GM19043 (cell line): Measurements from ENCODE around the gene PIM3.
"Not testable (repeated sequence)": the region's sequence is repeated elsewhere in the genome, so short reads cannot be mapped to it uniquely, and the experiment has no call there.

Experiments used
- ATAC-seq: cut with Tn5 transposase; IDR thresholded peaks from one replicate; pipeline ENCODE4 v1.9.1; 2021; ENCODE audit warnings: low read depth; ENCODE audit not compliant: unreplicated experiment

PIM3 gene

DNA sequence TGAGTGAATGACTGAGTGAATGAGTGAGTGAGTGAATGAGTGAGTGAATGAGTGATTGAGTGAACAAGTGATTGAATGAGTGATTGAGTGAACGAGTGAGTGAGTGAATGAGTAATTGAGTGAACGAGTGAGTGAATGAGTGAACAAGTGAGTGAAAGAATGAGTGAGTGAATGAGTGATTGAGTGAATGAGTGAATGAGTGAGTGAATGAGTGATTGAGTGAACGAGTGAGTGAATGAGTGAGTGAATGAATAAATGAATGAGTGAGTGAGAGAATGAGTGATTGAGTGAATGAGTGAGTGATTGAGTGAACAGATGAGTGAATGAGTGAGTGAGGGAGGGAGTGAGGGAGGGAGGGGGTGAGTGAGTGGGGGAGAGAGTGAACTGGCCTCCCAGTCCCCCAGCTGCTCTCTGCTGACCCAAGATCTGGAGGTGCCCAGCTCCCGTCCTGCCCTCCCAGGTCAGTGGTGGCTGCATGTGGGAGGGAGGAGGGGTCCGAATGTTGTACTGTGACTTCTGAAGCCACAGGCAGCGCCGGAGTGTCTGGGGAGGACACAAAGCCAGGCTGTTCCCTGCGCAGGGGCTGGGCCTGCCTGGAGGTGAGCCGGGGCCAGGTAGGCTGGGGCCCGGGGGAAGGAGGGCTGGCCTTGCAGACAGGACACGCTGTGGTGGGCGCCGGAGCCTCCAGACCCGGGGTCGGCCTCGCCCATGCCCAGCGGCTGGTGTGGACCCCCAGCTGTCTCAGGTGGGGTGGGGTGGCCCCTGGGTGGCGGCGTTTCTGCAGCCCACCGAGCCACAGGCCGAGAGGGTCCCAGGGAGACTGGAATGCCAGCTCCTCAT, 17.8 kb upstream of the PIM3 start:
- ATAC-seq: no peak

DNA sequence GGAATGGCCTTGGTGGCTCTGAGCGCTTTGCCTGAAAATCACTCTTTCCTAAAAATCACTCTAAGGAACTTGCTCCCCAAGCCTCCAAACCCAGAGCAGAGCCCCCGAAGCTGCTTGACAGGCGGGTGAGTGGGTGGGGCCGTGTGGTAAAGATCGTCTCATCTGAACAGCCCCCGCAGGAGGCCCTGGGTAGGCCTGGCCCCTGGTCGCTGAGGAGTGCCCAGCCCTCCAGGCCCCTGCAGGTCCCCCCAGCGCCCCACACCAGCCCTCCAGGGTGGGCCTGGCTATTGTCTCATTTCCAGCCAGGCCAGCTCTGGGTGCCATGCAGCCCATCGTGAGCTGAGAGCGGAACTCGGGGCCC, 17.2 kb upstream of the PIM3 start:
- ATAC-seq: no peak

DNA sequence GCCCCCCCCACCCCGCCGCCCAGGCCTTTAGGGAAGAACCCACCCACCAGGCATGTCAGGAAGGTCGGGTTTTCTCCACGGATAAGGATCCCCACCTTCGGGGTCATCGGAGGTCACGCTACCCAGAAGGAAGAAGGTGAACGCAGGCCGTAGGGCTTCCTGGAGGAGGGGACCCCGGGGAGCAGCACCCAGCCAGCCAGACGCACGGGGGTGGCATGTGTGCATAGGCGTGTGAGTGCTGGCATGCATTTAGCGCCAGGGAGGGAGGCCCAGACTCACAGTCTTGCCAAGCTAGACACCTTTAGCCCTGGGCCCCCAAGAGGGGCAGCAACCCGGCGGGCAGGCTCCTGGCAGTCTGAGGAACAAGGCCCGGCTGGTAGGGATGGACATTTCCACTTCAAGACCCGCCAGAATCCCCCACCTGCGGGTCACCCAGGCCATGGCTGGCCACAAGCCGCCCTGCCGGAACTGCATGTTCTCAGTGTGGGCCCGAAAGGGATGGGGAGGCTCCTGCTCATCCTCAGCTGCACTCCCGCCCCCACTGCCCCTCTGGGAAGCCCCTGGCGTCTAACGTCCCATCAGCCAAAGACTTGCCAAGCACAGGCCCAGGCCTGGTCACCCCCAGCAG, 16.7 kb upstream of the PIM3 start:
- ATAC-seq: no peak

DNA sequence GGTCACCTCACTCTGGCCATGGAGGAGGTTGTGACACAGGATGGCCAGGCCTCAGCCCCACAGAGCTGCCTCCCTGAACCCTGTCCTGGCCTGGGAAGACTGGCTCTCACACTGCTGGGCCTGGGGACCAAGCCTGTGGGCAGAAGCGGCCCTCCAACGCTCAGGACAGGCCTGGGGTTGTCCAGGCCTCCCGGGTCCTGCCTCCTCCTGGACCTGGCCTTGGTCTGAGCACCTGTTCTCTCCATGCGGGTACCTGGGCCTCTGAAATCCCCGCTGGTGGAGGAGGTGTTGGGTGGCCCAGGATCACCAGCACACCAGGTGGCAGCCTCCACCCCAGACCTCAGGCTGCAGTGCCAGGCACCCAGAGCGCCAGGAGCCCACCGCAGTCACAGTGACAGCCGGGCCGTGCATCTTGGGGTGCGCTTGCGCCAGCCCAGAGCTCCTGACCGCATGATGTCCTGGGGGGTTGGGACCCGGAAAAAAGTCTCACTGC, 16.1 kb upstream of the PIM3 start:
- ATAC-seq: no peak

DNA sequence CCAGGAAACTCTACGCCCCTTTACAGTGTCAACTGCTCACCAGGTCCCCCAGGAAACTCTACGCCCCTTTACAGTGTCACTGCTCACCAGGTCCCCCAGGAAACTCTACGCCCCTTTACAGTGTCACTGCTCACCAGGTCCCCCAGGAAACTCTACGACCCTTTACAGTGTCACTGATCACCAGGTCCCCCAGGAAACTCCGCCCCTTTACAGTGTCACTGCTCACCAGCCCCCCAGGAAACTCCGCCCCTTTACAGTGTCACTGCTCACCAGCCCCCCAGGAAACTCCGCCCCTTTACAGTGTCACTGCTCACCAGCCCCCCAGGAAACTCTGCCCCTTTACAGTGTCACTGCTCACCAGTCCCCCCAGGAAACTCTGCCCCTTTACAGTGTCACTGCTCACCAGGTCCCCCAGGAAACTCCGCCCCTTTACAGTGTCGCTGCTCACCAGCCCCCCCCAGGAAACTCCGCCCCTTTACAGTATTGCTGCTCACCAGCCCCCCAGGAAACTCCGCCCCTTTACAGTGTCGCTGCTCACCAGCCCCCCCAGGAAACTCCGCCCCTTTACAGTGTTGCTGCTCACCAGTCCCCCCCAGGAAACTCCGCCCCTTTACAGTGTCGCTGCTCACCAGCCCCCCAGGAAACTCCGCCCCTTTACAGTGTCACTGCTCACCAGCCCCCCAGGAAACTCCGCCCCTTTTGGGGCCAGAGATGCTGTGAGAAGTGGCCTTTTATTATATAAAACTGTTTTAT, 15.4 kb upstream of the PIM3 start:
- not testable (repeated sequence) for ATAC-seq

DNA sequence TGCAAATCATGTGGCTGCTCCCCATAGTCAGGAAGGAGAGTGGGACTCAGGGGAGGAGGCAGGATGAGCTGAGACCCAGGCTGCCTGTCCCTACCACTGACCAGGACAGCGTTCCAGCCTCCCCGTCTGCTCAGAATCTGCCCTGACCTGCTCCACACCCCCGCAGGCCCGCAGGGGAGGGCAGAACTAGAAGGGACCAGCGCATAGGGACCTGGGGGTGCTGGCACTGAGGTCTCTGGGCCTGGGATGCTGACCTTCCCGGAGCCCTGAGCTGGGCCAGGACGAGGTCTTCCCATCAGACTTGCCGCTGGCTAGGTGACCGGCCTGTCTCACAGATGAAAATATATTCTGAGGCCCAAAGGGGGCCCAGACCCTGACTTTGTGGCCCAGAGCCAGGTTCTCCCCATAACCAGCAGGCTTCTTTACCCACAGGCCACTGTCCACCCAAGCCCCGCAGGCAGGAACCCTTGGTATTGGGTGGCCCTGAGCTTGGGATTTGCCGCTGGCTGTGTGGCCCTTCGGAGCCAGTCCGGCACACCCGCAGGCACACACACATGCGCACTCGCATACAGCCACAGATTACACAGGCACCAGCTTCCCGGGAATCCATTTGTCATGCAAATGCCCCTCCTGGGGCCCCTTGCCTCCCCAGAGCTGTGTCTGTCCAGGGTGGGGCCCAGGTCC, 13.8 kb upstream of the PIM3 start:
- ATAC-seq: no peak

DNA sequence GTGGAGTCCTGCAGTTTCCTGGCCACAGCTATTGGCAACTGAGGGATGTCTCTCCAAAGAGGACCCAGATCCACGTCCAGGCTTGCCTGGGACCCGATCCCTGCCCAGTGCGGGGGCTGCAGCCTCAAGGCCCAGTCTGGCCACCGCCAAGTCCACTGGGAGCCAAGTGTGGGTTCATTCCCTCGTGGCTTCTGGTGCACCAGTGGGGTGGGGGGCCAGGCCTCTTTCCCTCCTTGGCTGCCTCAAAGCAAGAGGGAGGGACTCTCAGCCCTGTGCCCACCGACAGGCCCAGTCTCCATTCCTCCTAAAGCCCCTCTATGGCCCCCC, 13.3 kb upstream of the PIM3 start:
- ATAC-seq: no peak

DNA sequence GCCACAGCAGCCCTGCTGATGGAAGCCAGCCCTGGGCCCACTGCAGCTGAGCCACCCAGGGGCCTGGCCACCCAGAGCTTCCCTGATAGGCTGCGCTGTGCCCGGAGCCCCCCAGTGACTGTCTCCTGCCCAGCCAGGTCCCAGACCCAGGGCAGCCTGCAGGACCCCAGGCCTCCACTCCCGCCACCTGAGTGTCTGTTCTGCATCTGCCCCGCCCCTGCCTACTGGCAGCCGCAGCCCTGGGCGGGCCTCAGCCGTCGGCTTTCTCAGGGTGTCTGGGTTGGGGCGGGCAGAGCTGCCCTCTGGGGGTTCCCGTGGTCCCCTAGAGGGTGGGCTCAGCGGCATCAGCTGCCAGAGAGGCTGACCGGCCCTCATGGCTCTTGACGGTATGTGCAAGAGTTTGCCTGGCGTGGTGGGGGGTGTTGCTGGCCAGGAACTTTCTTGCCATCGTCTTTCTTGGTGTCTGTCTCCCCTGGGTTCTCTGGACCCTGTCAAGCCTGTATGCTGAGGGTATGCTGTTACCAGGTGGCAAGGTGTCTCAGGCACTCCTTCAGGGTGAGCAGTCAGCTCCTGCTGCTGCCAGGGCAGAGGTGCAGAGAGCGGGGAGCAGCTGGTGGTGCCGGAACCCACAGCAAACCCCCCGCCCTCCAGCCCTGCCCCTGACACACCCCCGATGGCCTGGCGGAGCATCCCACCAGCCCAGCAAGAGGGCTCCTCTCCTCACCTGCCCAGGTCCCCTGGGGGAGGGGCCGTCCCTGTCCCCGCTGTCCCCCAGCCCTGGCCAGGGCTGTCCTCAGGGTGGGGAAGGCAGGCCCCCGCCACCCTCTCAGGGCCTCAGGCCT, 12.2 kb upstream of the PIM3 start:
- ATAC-seq: no peak

DNA sequence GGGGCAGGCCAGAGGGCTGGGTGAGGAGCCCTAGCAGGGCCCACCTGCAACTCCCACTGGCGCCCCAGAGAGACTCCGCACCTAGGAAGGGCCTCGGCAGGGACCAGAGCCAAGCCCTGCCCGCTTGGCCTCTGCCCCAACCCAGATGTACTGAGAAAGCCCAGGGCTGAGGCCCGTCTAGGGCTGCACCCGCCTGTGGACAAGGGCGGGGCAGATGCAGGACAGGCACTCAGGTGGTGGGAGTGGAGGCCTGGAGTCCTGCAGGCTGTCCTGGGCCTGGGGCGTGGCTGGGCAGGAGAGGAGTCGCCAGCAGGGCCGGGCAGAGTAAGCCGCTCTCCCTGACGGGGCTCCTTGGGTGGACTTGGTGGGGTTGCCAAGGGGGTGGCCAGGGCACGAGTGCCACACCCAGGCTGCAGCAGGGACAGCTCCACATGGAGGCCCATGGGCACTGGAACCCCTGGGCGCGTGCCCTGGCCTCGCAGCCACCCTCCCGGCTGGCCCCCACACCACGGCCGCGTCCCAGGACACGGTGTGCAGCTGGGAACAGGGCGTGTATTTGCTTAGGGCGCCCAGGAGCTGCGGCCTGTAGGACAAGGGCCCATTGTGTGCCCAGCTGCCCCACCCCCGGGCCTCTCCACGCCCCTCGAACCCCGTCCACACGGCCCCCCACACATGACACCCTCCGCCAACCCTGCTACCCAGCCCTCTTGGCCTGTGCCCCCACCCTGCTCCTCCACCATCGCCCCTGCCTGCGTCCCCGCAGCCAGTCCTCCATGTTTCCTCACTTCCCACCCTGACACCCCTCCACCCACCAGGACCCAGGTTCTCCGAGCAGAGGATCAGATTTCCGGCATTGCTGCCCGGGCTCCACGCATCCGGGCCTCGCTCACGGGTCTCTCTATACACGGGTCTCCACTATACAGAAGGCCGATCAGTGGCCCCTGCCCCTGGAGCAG, 11.3 kb upstream of the PIM3 start:
- no peak for ATAC-seq

DNA sequence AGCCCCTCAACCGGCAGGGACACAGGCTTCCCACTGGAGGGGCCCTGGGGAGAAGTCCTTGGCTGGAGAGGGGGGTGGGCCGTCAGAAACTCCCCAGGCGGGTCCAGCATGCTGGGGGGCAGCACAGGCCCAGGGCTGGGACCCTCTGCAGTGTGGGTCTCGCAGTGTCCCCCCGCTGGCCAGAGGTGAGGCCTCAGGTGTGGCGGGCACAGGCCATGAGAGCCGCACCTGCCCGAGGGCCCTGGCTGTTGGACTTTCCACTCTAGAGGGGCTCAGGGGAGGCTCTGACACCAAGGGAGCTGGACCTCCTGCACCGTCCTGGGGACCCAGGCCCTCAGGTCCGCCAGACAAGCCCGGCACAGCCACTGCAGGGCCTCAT, 10.7 kb upstream of the PIM3 start:
- ATAC-seq: no peak

DNA sequence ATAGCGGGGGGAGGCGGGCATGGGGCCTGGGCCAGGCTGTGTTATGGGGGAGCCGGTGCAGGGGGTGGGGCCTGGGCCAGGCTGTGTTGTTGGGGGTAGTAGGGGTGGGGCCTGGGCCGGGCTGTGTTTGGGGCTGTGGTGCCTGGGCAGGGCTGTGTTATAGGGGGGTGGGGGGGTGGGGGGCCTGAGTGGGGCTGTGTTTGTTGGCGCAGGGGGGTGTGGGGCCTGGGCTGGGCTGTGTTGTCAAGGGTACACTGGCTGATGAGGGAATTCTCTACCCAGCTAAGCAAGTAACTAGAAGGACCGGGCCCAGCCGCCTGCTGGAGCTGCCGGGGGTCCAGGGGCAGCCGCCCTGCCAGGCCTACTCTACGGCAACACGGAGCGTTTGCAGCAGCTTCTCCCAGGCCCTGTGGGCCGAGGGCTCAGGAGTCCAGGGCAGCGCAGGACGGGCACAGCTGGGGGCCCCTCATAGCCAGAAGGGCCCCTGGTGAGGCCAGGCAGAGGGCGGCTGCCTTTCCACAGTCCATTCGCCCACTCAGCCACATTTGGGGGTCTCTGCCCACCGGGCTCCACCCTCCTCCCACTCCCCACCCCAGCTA, 10.1 kb upstream of the PIM3 start:
- ATAC-seq: no peak

DNA sequence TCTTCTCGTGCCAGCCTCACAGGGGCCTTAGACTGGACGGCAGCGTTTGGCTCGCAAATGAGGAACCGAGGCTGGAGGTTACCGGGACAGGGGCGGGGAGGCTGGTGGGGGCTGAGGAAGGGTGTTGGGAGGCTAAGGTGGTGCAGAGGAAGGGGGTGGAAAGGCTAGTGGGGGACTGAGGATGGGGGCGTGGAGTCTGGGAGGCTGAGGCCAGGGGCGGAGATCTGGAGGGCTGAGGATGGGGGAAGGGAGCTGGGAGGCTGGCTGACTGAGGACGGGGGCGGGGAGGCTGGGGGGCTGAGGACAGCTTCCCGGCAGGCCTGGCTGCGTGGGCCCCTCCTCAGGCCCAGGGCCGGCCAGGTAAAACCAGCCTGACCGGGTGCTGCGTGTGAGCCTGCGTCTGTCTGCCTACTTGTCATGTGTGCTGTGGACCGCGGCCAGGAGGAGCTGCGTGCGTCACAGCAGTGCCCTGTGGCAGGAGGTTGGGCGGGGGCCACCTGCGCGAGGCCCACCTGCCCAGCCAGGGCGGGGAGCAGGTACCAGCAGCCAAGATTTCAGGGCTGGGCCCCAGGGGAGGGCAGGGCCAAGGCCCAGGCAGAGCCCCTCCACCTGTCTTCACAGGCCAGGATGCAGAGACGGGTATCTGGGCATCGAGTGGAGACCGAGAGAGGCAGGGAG, 9.4 kb upstream of the PIM3 start:
- no peak for ATAC-seq

DNA sequence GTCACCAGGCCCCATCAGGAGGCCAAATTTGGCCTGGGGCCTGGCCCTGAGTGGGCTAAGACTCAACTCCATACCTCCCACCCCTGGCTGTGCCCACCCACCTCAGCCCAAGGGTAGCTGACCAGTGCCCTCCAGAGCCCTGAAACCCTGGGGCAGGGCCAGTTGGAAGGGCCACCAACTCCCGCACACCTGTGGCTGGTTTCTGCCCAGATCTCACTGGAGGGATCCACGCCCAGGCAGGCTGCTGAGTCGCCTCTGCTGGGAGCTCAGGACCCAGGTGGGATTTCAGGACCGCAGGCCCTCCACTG, 8.9 kb upstream of the PIM3 start:
- no peak for ATAC-seq

DNA sequence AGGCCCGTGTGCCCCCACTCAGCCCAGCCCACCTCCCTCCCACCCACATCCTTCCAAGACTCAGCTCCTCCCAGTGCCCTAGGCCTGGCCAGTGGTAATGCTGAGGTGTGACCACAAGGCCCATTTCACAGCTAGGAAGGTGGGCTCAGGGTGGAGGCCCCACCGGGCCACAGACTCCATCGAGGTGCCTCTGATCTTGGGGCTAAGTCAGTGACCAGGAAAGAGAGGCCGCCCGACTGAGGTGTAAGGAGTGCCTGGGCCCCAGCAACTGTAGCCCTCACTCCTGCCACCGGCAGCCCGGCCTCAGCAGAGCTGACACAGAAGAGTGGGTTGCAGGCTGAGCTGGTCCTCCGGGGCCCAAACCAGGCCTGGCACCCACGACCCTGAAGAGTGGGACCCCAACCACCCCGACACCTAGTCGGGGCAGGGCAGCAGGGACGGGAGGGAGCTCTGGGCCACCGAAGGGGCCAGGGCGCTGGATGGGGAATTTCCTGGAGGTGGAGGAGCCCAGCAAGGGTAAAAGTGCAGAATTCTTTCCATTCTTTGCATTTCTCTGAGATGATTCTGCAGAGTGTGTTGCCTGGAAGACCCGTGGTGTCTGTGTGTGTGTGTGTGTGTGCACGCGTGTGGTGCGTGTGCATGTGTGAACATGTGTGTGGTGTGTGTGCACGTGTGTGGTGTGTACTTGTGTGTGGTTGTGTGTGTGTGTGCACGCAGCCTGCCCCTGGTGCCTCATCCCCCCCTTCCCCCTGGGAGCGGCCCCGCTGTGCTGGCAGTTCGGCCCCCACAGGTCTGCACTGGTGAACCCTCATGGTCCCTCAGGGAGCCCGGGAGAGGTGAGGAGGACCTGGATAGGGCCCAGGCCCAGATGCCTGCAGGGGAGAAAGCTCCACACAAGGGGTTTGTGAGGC, 8.3 kb upstream of the PIM3 start:
- ATAC-seq: no peak

DNA sequence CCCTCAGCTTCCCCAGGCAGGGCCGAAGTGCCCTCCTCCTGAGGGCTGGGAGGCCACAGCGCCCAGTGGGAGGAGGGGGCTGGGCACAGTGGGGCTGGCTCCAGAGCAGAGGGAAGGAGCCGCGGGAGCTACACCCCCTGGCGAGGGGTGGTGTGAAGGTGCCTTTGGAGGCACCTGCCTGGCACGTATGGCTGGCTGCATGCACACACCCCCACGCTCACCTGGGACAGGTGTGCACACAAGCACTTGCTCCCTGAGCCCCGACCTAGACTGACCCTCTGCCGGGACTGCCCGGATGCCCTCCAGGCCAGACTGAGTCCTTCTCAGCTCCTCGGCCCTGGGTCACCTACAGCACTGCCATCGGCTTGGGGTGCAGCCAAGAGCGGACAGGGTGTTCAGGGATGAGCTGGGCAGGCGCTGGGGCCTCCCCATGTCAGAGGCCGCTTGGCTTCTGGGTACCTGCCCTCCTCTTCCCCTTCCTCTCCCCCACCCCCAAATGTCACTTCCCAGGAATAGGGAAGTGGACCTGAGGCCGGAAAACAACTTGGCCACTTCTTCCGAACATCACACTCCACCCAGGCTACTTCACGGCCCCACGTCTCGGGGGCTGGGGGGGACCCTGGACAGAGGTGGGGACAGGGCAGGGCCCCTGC, 7.4 kb upstream of the PIM3 start:
- no peak for ATAC-seq

DNA sequence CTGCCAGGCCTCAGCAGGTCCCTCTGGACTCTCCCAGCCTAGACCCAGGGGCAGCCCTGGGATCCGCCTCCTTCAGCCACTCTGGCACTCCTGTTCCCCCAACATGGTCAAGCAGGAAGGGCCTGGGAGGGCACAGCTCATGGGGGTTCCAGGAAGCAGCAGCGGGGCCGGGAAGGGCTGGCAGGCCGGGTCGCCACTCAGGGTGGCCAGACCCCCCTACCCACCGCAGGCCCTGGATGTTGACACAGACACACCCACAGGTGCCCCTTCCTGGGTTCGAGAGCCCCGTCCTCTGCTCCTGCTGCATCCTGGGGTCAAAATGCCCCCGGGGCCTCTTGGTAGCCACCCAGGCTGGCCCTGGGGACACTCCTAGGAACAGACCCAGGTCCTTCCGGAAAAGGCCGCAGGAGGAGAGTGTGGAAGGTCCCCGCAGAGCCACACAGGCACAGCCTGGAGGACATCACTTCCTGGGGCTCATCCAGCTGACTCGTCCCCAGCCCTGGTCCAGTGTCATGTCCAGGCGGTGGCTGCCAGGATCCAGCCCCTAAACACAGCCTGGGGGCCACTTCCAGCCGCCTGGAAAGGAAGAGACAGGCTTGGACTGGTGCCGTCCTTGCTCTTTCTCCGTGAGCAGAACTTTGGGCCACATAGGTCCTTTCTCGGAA, 6.8 kb upstream of the PIM3 start:
- no peak for ATAC-seq
